Neural cell (in vitro differentiated cells): ENCODE data around the gene PRM1.

ENCODE experiments used
- CTCF ChIP-seq: fragments of 450-650 bp; IDR thresholded peaks from 2 replicates; pipeline ENCODE4 v1.5.1; 2014; ENCODE audit warnings: antibody characterized with exemption, mild to moderate bottlenecking, moderate library complexity; ENCODE audit not compliant: poor library complexity, severe bottlenecking
- EP300 ChIP-seq: fragments of 450-650 bp; conservative IDR thresholded peaks from 2 replicates; pipeline ENCODE4 v1.6.1; 2014; ENCODE audit warnings: antibody characterized with exemption, mild to moderate bottlenecking, moderate library complexity; ENCODE audit not compliant: poor library complexity, severe bottlenecking
- EZH2 ChIP-seq: fragments of 200-600, 300-800 bp; shearing (Covaris generic), sonication (generic); IDR thresholded peaks from 2 replicates; pipeline ENCODE4 v1.6.1; 2014; ENCODE audit warnings: antibody characterized with exemption, low read length, borderline replicate concordance, mild to moderate bottlenecking; ENCODE audit not compliant: insufficient read depth, poor library complexity, severe bottlenecking
- MXI1 ChIP-seq: fragments of 450-650 bp; conservative IDR thresholded peaks from 2 replicates; pipeline ENCODE4 v1.6.1; 2014; ENCODE audit warnings: antibody characterized with exemption, mild to moderate bottlenecking; ENCODE audit not compliant: poor library complexity, severe bottlenecking
- POLR2AphosphoS5 ChIP-seq: IDR thresholded peaks from 2 replicates; pipeline ENCODE4 v1.6.1; 2012
- RAD21 ChIP-seq: fragments of 450-650 bp; conservative IDR thresholded peaks from 2 replicates; pipeline ENCODE4 v1.6.1; 2014; ENCODE audit warnings: antibody characterized with exemption, mild to moderate bottlenecking, moderate library complexity
- SMC3 ChIP-seq: fragments of 450-650 bp; conservative IDR thresholded peaks from 2 replicates; pipeline ENCODE4 v1.6.1; 2014; ENCODE audit warnings: antibody characterized with exemption, mild to moderate bottlenecking, moderate library complexity; ENCODE audit not compliant: poor library complexity
- TAF1 ChIP-seq: IDR thresholded peaks from 2 replicates; pipeline ENCODE4 v1.6.1; 2012; ENCODE audit warnings: low read depth

- no peak for TF ChIP-seq RAD21
- TF ChIP-seq CTCF = no peak
- no peak for TF ChIP-seq EZH2
- TF ChIP-seq POLR2AphosphoS5 = no peak
- no peak for TF ChIP-seq EP300
- TF ChIP-seq SMC3 = no peak
- no peak for TF ChIP-seq TAF1
- no peak for TF ChIP-seq MXI1
These were observed 16.5 kb upstream of the PRM1 start for GRCh38 chr16:11297492-11298142.
